ENCODE measurements around the gene PLXDC2. TPM values are rescaled to one million over a fixed set of nuclear protein-coding genes. Genes with fewer than 3 reads are reported as not detected.

The PLXDC2 gene
- total RNA-seq, 1 donor from 2014 or later: 129 TPM

- Histone ChIP-seq H3K36me3 (no peaks in the 10 kb centered on the region), H3K9me3 (no peaks in the 10 kb centered on the region), H3K4me1 (no peaks in the 10 kb centered on the region), H3K4me3 (no peak overlapping the region), H3K27ac (no peak overlapping the region), H3K27me3 (no peaks in the 10 kb centered on the region)
- no peak for TF ChIP-seq CTCF (IDR thresholded peaks at IDR 0.05)
- peak; percentile 72 for ATAC-seq
- DNase-seq: no peak
- intact Hi-C loops (cut with DNase I): no loop called here
Observed at GRCh38 chr10:19974138-19974537, 157.9 kb downstream of the PLXDC2 start.

- ATAC-seq: no peak
Observed at GRCh38 chr10:19974554-19974953, 158.3 kb downstream of the PLXDC2 start.

GRCh38 chr10:19977097-19977521 is 160.9 kb downstream of the PLXDC2 start:
- Histone ChIP-seq H3K36me3 (no peaks in the 10 kb centered on the region), H3K4me3 (no peak overlapping the region), H3K9me3 (no peaks in the 10 kb centered on the region), H3K27me3 (no peaks in the 10 kb centered on the region), H3K27ac (no peak overlapping the region), H3K4me1 (no peaks in the 10 kb centered on the region)
- no peak for DNase-seq
- intact Hi-C loops (cut with DNase I): no loop called here
- TF ChIP-seq CTCF (IDR thresholded peaks at IDR 0.05): no peak
- ATAC-seq: no peak

More at GRCh38 chr10:19974554-19974953, 158.3 kb downstream of the PLXDC2 start:
- no peaks in the 10 kb centered on the region for H3K36me3 ChIP-seq
- H3K9me3 ChIP-seq: no peaks in the 10 kb centered on the region
- H3K27ac ChIP-seq: no peak overlapping the region
- intact Hi-C loops (cut with DNase I): no loop called here
- H3K4me3 ChIP-seq: no peak overlapping the region
- H3K4me1 ChIP-seq: no peaks in the 10 kb centered on the region
- DNase-seq: no peak
- no peaks in the 10 kb centered on the region for H3K27me3 ChIP-seq
- no peak for TF ChIP-seq CTCF (IDR thresholded peaks at IDR 0.05)

- Histone ChIP-seq H3K27me3 (no peaks in the 10 kb centered on the region), H3K4me1 (no peaks in the 10 kb centered on the region), H3K4me3 (no peak overlapping the region), H3K9me3 (no peaks in the 10 kb centered on the region), H3K27ac (no peak overlapping the region), H3K36me3 (no peaks in the 10 kb centered on the region)
- intact Hi-C loops (cut with DNase I): no loop called here
- no peak for ATAC-seq
- TF ChIP-seq CTCF (IDR thresholded peaks at IDR 0.05): no peak
- no peak for DNase-seq
Observed at GRCh38 chr10:19979628-19980027, 163.4 kb downstream of the PLXDC2 start.

- no peaks in the 10 kb centered on the region for H3K4me1 ChIP-seq
- ATAC-seq: peak; percentile 42
- DNase-seq: no peak
- no peak overlapping the region for H3K27ac ChIP-seq
- H3K4me3 ChIP-seq: no peak overlapping the region
- H3K9me3 ChIP-seq: no peaks in the 10 kb centered on the region
- H3K27me3 ChIP-seq: no peaks in the 10 kb centered on the region
- intact Hi-C loops (cut with DNase I): no loop called here
- no peak for TF ChIP-seq CTCF (IDR thresholded peaks at IDR 0.05)
- no peaks in the 10 kb centered on the region for H3K36me3 ChIP-seq
Observed at GRCh38 chr10:19983880-19984565, 167.8 kb downstream of the PLXDC2 start.

GRCh38 chr10:19985745-19986144 is 169.5 kb downstream of the PLXDC2 start:
- intact Hi-C loops (cut with DNase I): no loop called here
- no peak overlapping the region for H3K27ac ChIP-seq
- no peaks in the 10 kb centered on the region for H3K9me3 ChIP-seq
- no peak for TF ChIP-seq CTCF (IDR thresholded peaks at IDR 0.05)
- no peak for DNase-seq
- H3K27me3 ChIP-seq: no peaks in the 10 kb centered on the region
- no peaks in the 10 kb centered on the region for H3K36me3 ChIP-seq
- H3K4me3 ChIP-seq: no peak overlapping the region
- no peaks in the 10 kb centered on the region for H3K4me1 ChIP-seq
- ATAC-seq: no peak

Measured in upper lobe of right lung (tissue), 1 donor.